ENCODE measurements around the gene UPP1. TPM values are rescaled to one million over a fixed set of nuclear protein-coding genes. Genes with fewer than 3 reads are reported as not detected.

The UPP1 gene
- total RNA-seq, 4 donors from 2014 or later = 11.6 to 50.5 (median 27.3) TPM

GRCh38 chr7:48048113-48048512, 41.0 kb upstream of the UPP1 start:
- TF ChIP-seq CTCF (IDR thresholded peaks at IDR 0.05; ENCODE audit: low read depth) = no peak

GRCh38 chr7:48049850-48050249, 39.2 kb upstream of the UPP1 start:
- no peak for TF ChIP-seq CTCF (IDR thresholded peaks at IDR 0.05; ENCODE audit: low read depth)

- TF ChIP-seq CTCF (IDR thresholded peaks at IDR 0.05; ENCODE audit: low read depth) = no peak
Measured at GRCh38 chr7:48052748-48053147, 36.3 kb upstream of the UPP1 start.

GRCh38 chr7:48053736-48054135, 35.3 kb upstream of the UPP1 start:
- no peak for TF ChIP-seq CTCF (IDR thresholded peaks at IDR 0.05; ENCODE audit: low read depth)

GRCh38 chr7:48058990-48059389, 30.1 kb upstream of the UPP1 start:
- no peak for TF ChIP-seq CTCF (IDR thresholded peaks at IDR 0.05; ENCODE audit: low read depth)

- TF ChIP-seq CTCF (IDR thresholded peaks at IDR 0.05; ENCODE audit: low read depth) = no peak
Measured at GRCh38 chr7:48059706-48060105, 29.4 kb upstream of the UPP1 start.

- no peak for TF ChIP-seq CTCF (IDR thresholded peaks at IDR 0.05; ENCODE audit: low read depth)
Measured at GRCh38 chr7:48063985-48064384, 25.1 kb upstream of the UPP1 start.

Measured in subcutaneous adipose tissue (tissue), 4 donors.